ENCODE data around the gene BLACAT1. TPM values are rescaled to one million over a fixed set of nuclear protein-coding genes. Genes with fewer than 3 reads are reported as not detected.

BLACAT1 gene
- total and polyA plus RNA-seq, 2 of the 8 experiments (the other 6 are each of a cell fraction or from before 2014, with no cell fraction given), result 3.5 to 10.5 TPM

GRCh38 chr1:205470131-205470530 is 14.3 kb upstream of the BLACAT1 start:
- POLR2A ChIA-PET (ENCODE audit: partially characterized antibody), result interaction anchor here (2.3 kb wide), 1 partner anchor 21 kb away, joined by 4 read pairs; no protein-coding TSS in a partner anchor
- Histone ChIP-seq H3K79me1 (ENCODE audit: low read depth, low read length) (no peaks in the 10 kb centered on the region), H3K79me2 (ENCODE audit: control insufficient read depth in 1 of 2, insufficient read depth in 2 of 2, low read length in 2 of 2) (no peaks in the 10 kb centered on the region), H2BK5ac (ENCODE audit: low read depth, low read length) (no peak overlapping the region), H3K27me3 (replicated peaks in 1 of 4; ENCODE audit: control insufficient read depth in 3 of 4, extremely low read depth in 1 of 4, insufficient read depth in 3 of 4, low read length in 3 of 4) (no peaks in the 10 kb centered on the region; a peak in 2 of 7 replicates), H4K8ac (ENCODE audit: extremely low read depth, insufficient read depth, low read length) (no peak overlapping the region), H2BK12ac (ENCODE audit: low read depth, low read length) (no peak overlapping the region), H3K27ac (ENCODE audit: low read depth, low read length) (no peak overlapping the region), H3K18ac (ENCODE audit: extremely low read depth, low read length) (no peak overlapping the region), H4K5ac (ENCODE audit: insufficient read length, low read depth, low read length) (no peak overlapping the region), H2AFZ (ENCODE audit: low read length) (no peak overlapping the region), H3K4me3 (ENCODE audit: extremely low read depth in 1 of 4, insufficient read depth in 2 of 4, low read depth in 3 of 4, low read length in 4 of 4) (no peak overlapping the region), H2BK120ac (replicated peaks; ENCODE audit: low read depth, low read length) (no peak overlapping the region), H3K56ac (replicated peaks; ENCODE audit: insufficient read length, low read depth, low read length) (no peak overlapping the region), H3K4me2 (ENCODE audit: insufficient read depth in 1 of 2, low read depth in 2 of 2, low read length in 2 of 2) (no peak overlapping the region), H3K36me3 (ENCODE audit: control insufficient read depth in 2 of 4, insufficient read depth in 4 of 4, low read length in 3 of 4) (no peaks in the 10 kb centered on the region), H3K4ac (replicated peaks; ENCODE audit: insufficient read length, low read depth, low read length) (no peak overlapping the region), H4K20me1 (replicated peaks in 1 of 2; ENCODE audit: control insufficient read depth in 1 of 2, insufficient read depth in 2 of 2, low read length in 2 of 2) (no peaks in the 10 kb centered on the region), H4K91ac (replicated peaks; ENCODE audit: insufficient read length, low read length) (no peak overlapping the region), H2AK5ac (ENCODE audit: low read depth, low read length) (no peak overlapping the region), H3K9me3 (ENCODE audit: insufficient read depth in 2 of 2, low read depth in 1 of 2, low read length in 1 of 2) (0 out of 4 replicates have a peak, but pooled peaks cover 0 to 2% of the 10 kb centered on the region in 2 experiments), H2BK20ac (ENCODE audit: low read length) (no peak overlapping the region), H3K14ac (ENCODE audit: insufficient read length) (no peak overlapping the region), H3K9ac (replicated peaks in 1 of 4; ENCODE audit: extremely low read depth in 1 of 4, low read depth in 3 of 4, low read length in 3 of 4) (no peak overlapping the region), H3K23ac (ENCODE audit: insufficient read length) (no peak overlapping the region), H3K4me1 (replicated peaks in 1 of 4; ENCODE audit: control insufficient read depth in 3 of 4, insufficient read depth in 4 of 4, low read length in 3 of 4) (peaks cover 0 to 5% (median 4%) of the 10 kb centered on the region in 4 experiments; a peak in 6 of 7 replicates), H2BK15ac (ENCODE audit: low read length) (no peak overlapping the region), H3K23me2 (ENCODE audit: low read depth, low read length) (no peaks in the 10 kb centered on the region)
- WGBS, 2 experiments (ENCODE audit: extremely low coverage in 1 of 2, insufficient coverage in 1 of 2, insufficient read length in 1 of 2, insufficient replicate concordance in 2 of 2, low coverage in 1 of 2, low lambda C conversion rate in 2 of 2, missing lambda C conversion rate in 1 of 2), result 86% methylated on average over 6 of the region's 6 CpGs; no CpG with 5 or more reads in 1 of the 2 experiments
- CTCF ChIA-PET (ENCODE audit: partially characterized antibody), result interaction anchor here (0.6 to 15.6 kb wide), 6 partner anchors 9 to 121 kb away, joined by 3 to 233 read pairs (median 4); no protein-coding TSS in a partner anchor
- FAIRE-seq (no peak), DNase-seq (ENCODE audit: low read depth in 1 of 2, low spot score in 2 of 2) (no peak)
- TF ChIP-seq CTBP2 (IDR thresholded peaks at IDR 0.05; ENCODE audit: borderline replicate concordance, insufficient read depth, insufficient read length, low read length) (no peak), TAF1 (IDR thresholded peaks at IDR 0.05; ENCODE audit: low read depth, low read length) (no peak), KDM5A (IDR thresholded peaks at IDR 0.05; ENCODE audit: low read length) (no peak), MAX (IDR thresholded peaks at IDR 0.05) (no peak), EGR1 (IDR thresholded peaks at IDR 0.05; ENCODE audit: borderline replicate concordance, low read depth, low read length) (no peak), NANOG (IDR thresholded peaks at IDR 0.05; ENCODE audit: insufficient read depth, low read depth, low read length, poor library complexity, severe bottlenecking) (no peak), BACH1 (IDR thresholded peaks at IDR 0.05; ENCODE audit: low read length) (no peak), HDAC6 (IDR thresholded peaks at IDR 0.05; ENCODE audit: low read depth, low read length) (no peak), SAP30 (IDR thresholded peaks at IDR 0.05; ENCODE audit: insufficient read depth, insufficient replicate concordance, low read length) (no peak), YY1 (IDR thresholded peaks at IDR 0.05; ENCODE audit: low read depth, low read length) (no peak), CHD2 (IDR thresholded peaks at IDR 0.05; ENCODE audit: low read length) (no peak), RBBP5 (IDR thresholded peaks at IDR 0.05; ENCODE audit: borderline replicate concordance, low read depth, low read length) (no peak), NRF1 (IDR thresholded peaks at IDR 0.05; ENCODE audit: low read depth, low read length) (no peak), JUN (IDR thresholded peaks at IDR 0.05; ENCODE audit: low read depth, low read length) (no peak)
